NCI-H1092 (cell line): ENCODE results near the gene RNF223.
"Not testable (repeated sequence)": the region's sequence is repeated elsewhere in the genome, so short reads cannot be mapped to it uniquely, and the experiment has no call there.

Experiments
- DNase-seq: peaks from one replicate; lab custom pipeline; 2025; lab: John Stamatoyannopoulos, UW

The RNF223 gene

GRCh38 chr1:1087351-1088028 lies 13.4 kb upstream of the RNF223 start:
- DNase-seq, result no peak

- no peak for DNase-seq
These were observed 12.8 kb upstream of the RNF223 start for GRCh38 chr1:1086911-1087341.

GRCh38 chr1:1085911-1086841 lies 12.1 kb upstream of the RNF223 start:
- no peak for DNase-seq

GRCh38 chr1:1085171-1085841 lies 11.2 kb upstream of the RNF223 start:
- DNase-seq, result no peak

- no peak for DNase-seq
These were observed 10.5 kb upstream of the RNF223 start for GRCh38 chr1:1084372-1085170.

GRCh38 chr1:1083416-1084371 lies 9.6 kb upstream of the RNF223 start:
- no peak for DNase-seq

GRCh38 chr1:1082776-1083415 lies 8.8 kb upstream of the RNF223 start:
- DNase-seq, result no peak

GRCh38 chr1:1082239-1082775 lies 8.2 kb upstream of the RNF223 start:
- DNase-seq, result no peak

GRCh38 chr1:1081311-1082238 lies 7.5 kb upstream of the RNF223 start:
- no peak for DNase-seq

- DNase-seq, result no peak
These were observed 6.8 kb upstream of the RNF223 start for GRCh38 chr1:1080951-1081310.

- no peak for DNase-seq
These were observed 6.1 kb upstream of the RNF223 start for GRCh38 chr1:1080122-1080757.

- DNase-seq, result no peak
These were observed 5.5 kb upstream of the RNF223 start for GRCh38 chr1:1079408-1080121.

- DNase-seq, result not testable (repeated sequence)
These were observed 3.3 kb upstream of the RNF223 start for GRCh38 chr1:1077396-1077795.

- DNase-seq, result no peak
These were observed 1.2 kb upstream of the RNF223 start for GRCh38 chr1:1075148-1075935.

GRCh38 chr1:1074631-1075147 lies 583 bp upstream of the RNF223 start:
- no peak for DNase-seq
